ENCODE measurements around the gene ASS1. TPM values are rescaled to one million over a fixed set of nuclear protein-coding genes. Genes with fewer than 3 reads are reported as not detected.

The ASS1 gene
- total and polyA plus RNA-seq, 2 of the 13 experiments (the other 11 are each of a cell fraction or from before 2014, with no cell fraction given): 77.6 to 122 TPM

DNA sequence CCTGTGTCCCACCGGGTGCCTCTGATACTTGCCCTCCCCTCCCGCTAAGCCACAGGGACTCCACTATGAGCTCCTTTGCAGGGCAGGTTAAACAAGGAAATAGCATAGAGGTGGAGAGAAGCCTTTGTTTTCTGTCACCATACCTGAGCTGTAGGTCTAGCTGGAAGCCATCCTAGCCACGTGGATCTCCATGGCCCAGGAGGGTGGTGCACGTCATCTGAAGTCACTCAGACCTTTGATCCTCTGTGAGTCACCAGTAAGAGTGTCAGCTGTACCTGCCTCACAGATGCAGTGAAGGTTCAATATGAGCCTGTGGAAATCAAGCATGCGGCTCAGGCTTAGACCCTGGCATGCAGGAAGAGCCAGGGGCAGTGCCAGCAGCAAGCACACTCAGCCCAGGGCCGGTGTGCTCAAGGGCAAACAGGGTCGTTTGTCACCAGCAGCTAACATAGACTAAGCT lies 55.1 kb downstream of the ASS1 start (continued):
- TF ChIP-seq, protein P1, sequence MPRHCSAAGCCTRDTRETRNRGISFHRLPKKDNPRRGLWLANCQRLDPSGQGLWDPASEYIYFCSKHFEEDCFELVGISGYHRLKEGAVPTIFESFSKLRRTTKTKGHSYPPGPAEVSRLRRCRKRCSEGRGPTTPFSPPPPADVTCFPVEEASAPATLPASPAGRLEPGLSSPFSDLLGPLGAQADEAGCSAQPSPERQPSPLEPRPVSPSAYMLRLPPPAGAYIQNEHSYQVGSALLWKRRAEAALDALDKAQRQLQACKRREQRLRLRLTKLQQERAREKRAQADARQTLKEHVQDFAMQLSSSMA (CRISPR knock-in tag; IDR thresholded peaks at IDR 0.05): 0 out of 2 replicates have a peak, but pooled peaks have one; percentile 24
- TF ChIP-seq ZNF430 (CRISPR knock-in tag; IDR thresholded peaks at IDR 0.05) (no peak), CCAR2 (optimal IDR thresholded peaks at IDR 0.05; ENCODE audit: low read depth, low read length) (no peak), ZBTB21 (CRISPR knock-in tag; IDR thresholded peaks at IDR 0.05) (peak; percentile 54; the same call in 1 of the 2 replicates), SNAI1 (CRISPR knock-in tag; IDR thresholded peaks at IDR 0.05; ENCODE audit: borderline replicate concordance) (no peak), ISL2 (CRISPR knock-in tag; IDR thresholded peaks at IDR 0.05) (no peak; the same call in 1 of the 2 replicates), PITX1 (CRISPR knock-in tag; IDR thresholded peaks at IDR 0.05) (peak; percentile 76; the same call in 1 of the 2 replicates), ZNF101 (CRISPR knock-in tag; IDR thresholded peaks at IDR 0.05; ENCODE audit: borderline replicate concordance, low read depth) (no peak), GATA4 (IDR thresholded peaks at IDR 0.05; ENCODE audit: borderline replicate concordance, low read depth) (no peak), GPN1 (CRISPR knock-in tag; IDR thresholded peaks at IDR 0.05; ENCODE audit: borderline replicate concordance) (no peak), CHD2 (IDR thresholded peaks at IDR 0.05; ENCODE audit: low read depth, low read length) (no peak), ZBTB44 (CRISPR knock-in tag; IDR thresholded peaks at IDR 0.05) (no peak), ARNTL (CRISPR knock-in tag; IDR thresholded peaks at IDR 0.05) (peak; percentile 95), AKAP8 (CRISPR knock-in tag; IDR thresholded peaks at IDR 0.05) (no peak), MED13 (CRISPR knock-in tag; IDR thresholded peaks at IDR 0.05) (no peak), PAX8 (CRISPR knock-in tag; IDR thresholded peaks at IDR 0.05; ENCODE audit: borderline replicate concordance) (no peak), PRMT3 (CRISPR knock-in tag; IDR thresholded peaks at IDR 0.05; ENCODE audit: borderline replicate concordance, low read depth) (no peak), TCF7L2 (IDR thresholded peaks at IDR 0.05; ENCODE audit: low read depth, low read length) (no peak), ZNF383 (CRISPR knock-in tag; IDR thresholded peaks at IDR 0.05; ENCODE audit: borderline replicate concordance) (no peak), GTF2F1 (IDR thresholded peaks at IDR 0.05; ENCODE audit: low read length) (no peak)
- TF ChIP-seq, protein P2, sequence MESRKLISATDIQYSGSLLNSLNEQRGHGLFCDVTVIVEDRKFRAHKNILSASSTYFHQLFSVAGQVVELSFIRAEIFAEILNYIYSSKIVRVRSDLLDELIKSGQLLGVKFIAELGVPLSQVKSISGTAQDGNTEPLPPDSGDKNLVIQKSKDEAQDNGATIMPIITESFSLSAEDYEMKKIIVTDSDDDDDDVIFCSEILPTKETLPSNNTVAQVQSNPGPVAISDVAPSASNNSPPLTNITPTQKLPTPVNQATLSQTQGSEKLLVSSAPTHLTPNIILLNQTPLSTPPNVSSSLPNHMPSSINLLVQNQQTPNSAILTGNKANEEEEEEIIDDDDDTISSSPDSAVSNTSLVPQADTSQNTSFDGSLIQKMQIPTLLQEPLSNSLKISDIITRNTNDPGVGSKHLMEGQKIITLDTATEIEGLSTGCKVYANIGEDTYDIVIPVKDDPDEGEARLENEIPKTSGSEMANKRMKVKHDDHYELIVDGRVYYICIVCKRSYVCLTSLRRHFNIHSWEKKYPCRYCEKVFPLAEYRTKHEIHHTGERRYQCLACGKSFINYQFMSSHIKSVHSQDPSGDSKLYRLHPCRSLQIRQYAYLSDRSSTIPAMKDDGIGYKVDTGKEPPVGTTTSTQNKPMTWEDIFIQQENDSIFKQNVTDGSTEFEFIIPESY (CRISPR knock-in tag; IDR thresholded peaks at IDR 0.05): 0 out of 2 replicates have a peak, but pooled peaks have one; percentile 17
- TF ChIP-seq, protein P3, sequence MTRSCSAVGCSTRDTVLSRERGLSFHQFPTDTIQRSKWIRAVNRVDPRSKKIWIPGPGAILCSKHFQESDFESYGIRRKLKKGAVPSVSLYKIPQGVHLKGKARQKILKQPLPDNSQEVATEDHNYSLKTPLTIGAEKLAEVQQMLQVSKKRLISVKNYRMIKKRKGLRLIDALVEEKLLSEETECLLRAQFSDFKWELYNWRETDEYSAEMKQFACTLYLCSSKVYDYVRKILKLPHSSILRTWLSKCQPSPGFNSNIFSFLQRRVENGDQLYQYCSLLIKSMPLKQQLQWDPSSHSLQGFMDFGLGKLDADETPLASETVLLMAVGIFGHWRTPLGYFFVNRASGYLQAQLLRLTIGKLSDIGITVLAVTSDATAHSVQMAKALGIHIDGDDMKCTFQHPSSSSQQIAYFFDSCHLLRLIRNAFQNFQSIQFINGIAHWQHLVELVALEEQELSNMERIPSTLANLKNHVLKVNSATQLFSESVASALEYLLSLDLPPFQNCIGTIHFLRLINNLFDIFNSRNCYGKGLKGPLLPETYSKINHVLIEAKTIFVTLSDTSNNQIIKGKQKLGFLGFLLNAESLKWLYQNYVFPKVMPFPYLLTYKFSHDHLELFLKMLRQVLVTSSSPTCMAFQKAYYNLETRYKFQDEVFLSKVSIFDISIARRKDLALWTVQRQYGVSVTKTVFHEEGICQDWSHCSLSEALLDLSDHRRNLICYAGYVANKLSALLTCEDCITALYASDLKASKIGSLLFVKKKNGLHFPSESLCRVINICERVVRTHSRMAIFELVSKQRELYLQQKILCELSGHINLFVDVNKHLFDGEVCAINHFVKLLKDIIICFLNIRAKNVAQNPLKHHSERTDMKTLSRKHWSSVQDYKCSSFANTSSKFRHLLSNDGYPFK (CRISPR knock-in tag; IDR thresholded peaks at IDR 0.05; ENCODE audit: borderline replicate concordance): no peak
- TF ChIP-seq, protein P4, sequence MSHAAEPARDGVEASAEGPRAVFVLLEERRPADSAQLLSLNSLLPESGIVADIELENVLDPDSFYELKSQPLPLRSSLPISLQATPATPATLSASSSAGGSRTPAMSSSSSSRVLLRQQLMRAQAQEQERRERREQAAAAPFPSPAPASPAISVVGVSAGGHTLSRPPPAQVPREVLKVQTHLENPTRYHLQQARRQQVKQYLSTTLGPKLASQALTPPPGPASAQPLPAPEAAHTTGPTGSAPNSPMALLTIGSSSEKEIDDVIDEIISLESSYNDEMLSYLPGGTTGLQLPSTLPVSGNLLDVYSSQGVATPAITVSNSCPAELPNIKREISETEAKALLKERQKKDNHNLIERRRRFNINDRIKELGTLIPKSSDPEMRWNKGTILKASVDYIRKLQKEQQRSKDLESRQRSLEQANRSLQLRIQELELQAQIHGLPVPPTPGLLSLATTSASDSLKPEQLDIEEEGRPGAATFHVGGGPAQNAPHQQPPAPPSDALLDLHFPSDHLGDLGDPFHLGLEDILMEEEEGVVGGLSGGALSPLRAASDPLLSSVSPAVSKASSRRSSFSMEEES (CRISPR knock-in tag; IDR thresholded peaks at IDR 0.05): peak; percentile 69

Data from HepG2 (cell line).